Stomach (tissue), 4 donors: Measurements from ENCODE around the gene PKNOX2.

Source experiments
- CTCF ChIP-seq, 7 experiments: fragments of 450-650 bp in 4 of 7; fragments of 200-600 bp in 3 of 7; sonication (generic) in 3 of 7; IDR thresholded peaks; one replicate each; pipeline ENCODE4 v1.5.1; 2016 to 2019; ENCODE audit warnings: antibody characterized with exemption in 7 of 7, control low read depth in 2 of 7, mild to moderate bottlenecking in 1 of 7
- POLR2A ChIP-seq, 4 donors: fragments of 450-650 bp; IDR thresholded peaks; one replicate each; pipeline ENCODE4 v1.6.1; 2016; ENCODE audit warnings: antibody characterized with exemption in 4 of 4, control low read depth in 2 of 4, mild to moderate bottlenecking in 1 of 4, moderate library complexity in 1 of 4
- POLR2AphosphoS5 ChIP-seq, 3 donors: sonication (generic); formaldehyde crosslinking; IDR thresholded peaks; one replicate each; pipeline ENCODE4 v1.6.1; 2016; ENCODE audit warnings: antibody characterized with exemption in 3 of 3

GRCh38 chr11:125306476-125306875 is 141.9 kb downstream of the PKNOX2 start:
- TF ChIP-seq CTCF (IDR thresholded peaks at IDR 0.05) (no peak), POLR2A (IDR thresholded peaks at IDR 0.05) (no peak), POLR2AphosphoS5 (IDR thresholded peaks at IDR 0.05) (no peak)
